ENCODE results near the gene CLEC7A.

Gene CLEC7A

DNA sequence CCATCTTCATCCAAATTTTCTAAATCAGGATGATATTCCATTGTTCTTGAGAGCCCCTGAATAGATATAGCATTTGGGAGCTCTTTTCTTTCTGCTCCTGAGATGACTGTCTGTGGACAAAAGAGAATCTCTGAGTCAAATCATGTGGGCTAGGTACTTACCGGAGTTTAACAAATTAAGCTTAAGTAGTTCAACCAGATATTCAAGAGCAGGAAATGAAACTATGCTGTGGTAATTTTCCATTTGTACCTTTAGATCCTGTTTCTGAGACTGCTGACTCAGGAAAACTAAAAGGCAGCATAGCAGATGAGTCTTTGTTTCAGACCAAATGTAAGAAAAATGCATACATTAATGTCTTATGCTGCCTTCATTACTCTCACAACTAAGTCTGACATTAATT is at the start of gene CLEC7A:
Gene CLEC7A (minus strand): TSS at position 158 of the 400 bp plus-strand sequence. CDS start 117 bp downstream, at position 41.
- no peak for DNase-seq (ENCODE audit: low read depth in 2 of 2)

DNA sequence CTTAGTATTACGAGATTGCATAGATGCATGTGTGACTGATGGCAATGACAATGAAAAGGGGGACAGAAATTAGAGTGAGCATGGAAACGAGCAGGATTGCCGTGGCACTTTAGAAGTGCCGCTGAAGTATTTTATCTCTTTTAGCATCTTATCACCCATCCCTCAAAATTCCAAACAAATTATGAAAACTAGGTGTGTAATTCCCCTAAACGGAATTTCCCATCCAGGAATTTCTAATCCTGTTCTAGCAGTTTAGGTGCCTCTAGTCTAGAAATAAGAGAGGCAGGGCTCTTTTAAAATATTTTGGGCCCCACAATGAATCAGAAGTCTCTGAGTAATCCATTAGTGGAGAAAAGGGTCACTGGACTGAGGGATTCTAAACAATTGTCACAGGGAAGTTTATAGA is 49.8 kb upstream of the CLEC7A start:
- no peak for DNase-seq (ENCODE audit: low read depth in 2 of 2)

DNA sequence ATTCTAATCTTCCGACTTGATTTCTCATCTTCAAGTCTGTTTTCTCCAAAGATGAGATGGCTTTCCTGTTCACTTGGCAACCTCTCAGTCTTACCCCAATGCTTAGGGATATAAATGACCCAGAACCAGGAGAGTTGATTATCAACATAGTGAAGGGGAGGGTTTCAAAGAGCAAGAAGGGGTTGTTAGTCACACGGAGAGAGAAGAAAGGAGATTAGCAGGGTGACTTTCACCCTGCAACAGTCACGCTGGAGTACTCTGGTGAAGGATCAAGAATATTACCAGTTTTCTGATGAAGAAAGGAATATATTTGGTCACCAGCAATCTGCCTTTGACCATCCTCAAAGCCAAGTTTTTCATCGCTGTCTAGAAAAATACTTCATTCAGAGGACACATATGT is 48.8 kb upstream of the CLEC7A start, which contains the start of gene TMEM52B:
Gene TMEM52B (plus strand): TSS at position 212 of the 400 bp plus-strand sequence. CDS start 543 bp downstream, outside the sequence.
- DNase-seq (ENCODE audit: low read depth in 2 of 2): no peak

DNA sequence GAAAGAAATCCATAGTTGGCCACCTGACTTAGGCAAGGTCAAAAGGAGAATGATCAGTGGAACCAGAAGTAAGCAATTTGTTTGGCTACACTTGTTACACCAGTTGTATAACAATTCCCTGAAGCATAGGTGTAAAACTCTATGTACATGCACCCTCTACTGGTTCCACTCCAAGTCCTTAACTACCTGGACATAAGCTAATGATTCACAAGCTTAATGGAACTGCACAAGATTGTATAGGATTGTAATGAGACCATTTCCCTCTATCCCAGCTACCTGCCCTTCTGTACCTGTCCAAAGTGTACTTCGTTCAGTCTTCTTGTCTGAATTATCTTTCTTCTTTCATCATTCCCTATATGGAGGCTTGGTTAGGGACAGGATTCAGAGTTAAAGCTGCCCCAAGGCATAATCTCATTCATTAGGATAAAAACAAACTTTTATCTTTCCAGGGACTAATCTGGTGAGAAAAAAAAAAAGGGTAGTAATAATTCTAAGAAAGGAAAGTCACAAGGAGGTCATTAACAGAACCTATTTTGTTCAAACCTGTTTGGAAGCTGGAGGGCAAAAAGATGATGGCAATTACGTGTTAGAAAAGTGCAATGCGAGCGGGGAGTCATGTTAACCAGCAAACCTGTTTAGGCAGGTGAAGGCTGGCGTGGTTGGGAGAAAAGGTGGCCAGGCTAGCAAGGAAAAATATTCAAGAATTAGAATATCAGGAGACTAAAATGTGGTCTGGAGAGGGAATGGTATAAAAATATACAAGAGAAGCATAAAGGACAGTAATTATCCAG is 46.0 kb upstream of the CLEC7A start:
- no peak for DNase-seq (ENCODE audit: low read depth in 2 of 2)

DNA sequence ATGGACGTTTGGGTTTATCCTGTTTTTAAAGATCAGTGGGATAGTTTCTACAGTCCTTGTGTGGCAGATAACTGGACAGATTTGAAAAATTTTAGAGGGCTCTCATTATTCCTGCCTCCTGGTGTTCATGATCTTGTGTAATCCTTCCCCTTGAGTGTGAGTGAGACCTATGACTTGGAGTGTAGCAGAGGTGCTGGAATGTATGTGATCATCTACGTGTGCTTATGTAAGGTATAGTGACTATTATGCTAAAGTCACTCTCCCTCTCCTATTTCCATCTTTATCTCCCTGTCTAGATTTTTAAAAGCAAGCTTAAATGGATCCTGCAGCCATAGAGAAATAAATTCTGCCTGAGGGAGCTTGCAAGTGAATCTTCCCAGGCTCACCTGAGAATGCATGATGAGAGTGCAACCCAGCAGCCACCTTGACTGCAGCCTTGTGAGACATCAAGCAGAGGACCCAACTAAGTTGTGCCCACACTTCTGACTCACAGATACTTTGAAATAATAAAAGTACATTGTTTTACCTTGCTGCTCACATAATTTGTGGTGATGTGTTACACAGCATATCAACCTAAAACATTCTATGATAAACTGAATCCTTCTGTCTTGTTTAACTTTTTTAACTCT is 45.1 kb upstream of the CLEC7A start:
- DNase-seq (ENCODE audit: low read depth in 2 of 2): no peak

DNA sequence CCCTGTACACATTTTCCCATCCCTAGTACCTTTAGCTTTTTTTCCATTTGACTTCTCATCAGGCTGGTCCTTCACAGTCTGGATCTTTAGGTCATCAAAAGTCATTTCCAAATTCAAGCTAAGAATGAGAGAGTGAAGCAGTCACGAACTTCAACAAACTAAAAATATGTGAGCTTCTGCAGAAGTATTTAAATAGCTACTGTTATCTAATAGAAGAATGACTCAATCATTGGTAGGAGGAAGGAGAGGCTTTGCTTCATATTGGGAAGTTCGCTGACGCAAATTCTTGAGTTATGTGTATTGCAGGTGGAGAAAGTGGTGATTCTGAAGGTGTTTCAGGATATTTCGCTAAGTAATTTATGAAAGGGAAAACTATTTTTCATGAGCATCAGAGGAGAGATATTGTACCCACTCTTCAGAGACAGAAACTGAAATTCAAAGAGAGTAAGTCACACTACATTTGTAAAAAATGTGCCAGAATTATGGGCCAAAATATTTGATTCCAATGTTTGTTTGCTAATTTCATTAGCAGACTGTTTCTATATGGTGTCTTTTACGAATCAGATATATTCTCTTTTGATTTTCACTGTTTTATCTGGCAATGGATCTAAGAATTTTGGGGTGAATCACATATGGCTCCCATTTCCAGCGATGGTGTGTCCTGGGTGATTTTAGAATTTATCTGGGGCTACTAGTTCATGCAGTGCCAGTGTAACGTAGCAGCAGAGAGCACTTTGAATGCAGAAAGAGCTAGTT is 42.2 kb upstream of the CLEC7A start, which contains the start of gene OLR1:
Gene OLR1 (minus strand): TSS at position 160 of the 756 bp plus-strand sequence. CDS start 55 bp downstream, at position 105.
- DNase-seq (ENCODE audit: low read depth in 2 of 2): no peak

DNA sequence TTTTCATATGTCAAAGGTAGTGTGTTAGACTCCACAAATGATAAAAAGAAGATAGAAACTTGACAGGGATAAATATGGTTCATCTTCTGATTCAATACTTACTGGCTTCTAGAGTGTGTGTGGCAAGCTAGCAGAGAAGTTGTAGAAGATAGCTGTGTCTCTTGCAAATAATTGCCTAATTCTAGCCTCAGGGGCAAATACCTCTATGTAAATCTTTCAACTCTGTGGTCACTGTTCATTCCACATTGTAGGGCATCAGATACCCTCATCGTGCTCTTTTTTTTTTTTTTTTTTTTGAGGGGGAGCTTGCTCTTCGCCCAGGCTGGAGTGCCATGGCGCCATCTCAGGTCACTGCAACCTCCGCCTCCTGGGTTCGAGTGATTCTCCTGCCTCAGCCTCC is 40.2 kb upstream of the CLEC7A start:
- DNase-seq (ENCODE audit: low read depth in 2 of 2): no peak

DNA sequence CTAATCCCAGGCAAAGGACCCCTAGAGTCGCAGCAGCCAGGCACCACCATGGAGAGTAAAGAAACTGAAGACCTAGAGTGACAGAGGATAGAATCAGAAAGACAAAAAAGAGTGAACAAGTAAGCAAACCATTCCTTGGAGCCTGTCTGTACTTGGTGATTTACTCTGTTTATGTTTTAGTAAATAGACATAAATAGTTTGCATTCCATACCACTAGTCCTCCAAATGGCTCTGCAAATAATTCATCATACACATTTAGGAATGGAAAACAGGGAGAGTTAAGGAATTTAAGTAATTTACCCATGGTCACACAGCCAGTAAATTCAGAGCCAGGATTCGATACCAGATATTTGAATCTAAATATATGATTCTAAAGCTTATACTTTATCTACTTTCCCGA is 39.1 kb upstream of the CLEC7A start:
- DNase-seq (ENCODE audit: low read depth in 2 of 2): no peak

DNA sequence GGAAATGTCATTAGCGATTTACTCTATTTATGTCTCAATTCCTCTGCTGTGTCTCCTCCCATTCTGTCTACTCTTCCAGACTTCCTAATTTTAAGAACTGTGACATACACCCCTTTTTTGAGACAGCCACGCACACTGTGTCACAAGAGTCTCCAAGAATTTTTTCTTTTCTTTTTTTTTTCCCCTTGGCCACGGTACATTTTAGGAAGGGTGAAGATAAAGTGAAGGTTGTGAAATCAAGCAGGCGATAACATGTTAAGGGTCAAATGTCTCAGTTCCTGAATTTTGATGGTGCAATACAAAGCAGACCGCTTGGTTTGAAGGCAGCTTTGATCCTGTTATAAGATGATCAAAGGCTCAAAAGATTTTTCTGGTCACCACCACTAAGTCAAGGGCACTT is 37.6 kb upstream of the CLEC7A start:
- no peak for DNase-seq (ENCODE audit: low read depth in 2 of 2)

DNA sequence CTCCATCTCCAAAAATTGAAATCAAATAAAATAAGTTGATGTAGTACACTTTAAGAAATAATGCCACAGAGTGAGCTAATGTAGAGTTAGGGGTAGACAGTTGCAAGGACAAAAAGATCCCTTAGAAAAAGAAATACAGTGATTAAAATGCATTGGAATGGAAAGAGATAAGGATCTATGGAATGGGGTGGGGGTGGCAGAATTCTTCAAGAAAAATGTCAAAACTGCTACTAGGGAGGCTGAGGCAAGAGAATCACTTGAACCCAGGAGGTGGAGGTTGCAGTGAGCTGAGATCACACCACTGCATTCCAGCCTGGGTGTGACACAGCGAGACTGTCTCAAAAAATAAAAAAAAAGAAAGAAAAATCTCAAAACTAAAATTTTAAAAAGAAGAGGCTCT is 35.4 kb upstream of the CLEC7A start:
- no peak for DNase-seq (ENCODE audit: low read depth in 2 of 2)

DNA sequence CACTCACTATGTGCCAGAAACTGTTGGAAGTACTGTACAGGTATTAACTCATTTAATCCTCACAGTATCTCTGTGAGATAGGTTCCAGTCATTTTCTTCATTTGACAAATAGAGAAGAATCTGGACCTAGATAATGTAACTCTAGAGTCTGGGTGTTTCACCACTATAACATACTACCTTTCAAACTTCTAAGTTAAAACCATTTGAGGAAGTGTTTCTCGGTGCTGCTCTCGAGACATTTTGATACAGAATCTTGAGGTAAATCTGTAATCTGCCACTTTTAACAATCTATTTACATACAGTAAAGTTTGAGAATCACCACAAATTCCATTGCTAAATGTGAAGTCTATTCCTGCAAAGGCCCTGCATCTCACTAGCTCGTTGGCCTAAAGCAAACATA is 33.1 kb upstream of the CLEC7A start:
- no peak for DNase-seq (ENCODE audit: low read depth in 2 of 2)

DNA sequence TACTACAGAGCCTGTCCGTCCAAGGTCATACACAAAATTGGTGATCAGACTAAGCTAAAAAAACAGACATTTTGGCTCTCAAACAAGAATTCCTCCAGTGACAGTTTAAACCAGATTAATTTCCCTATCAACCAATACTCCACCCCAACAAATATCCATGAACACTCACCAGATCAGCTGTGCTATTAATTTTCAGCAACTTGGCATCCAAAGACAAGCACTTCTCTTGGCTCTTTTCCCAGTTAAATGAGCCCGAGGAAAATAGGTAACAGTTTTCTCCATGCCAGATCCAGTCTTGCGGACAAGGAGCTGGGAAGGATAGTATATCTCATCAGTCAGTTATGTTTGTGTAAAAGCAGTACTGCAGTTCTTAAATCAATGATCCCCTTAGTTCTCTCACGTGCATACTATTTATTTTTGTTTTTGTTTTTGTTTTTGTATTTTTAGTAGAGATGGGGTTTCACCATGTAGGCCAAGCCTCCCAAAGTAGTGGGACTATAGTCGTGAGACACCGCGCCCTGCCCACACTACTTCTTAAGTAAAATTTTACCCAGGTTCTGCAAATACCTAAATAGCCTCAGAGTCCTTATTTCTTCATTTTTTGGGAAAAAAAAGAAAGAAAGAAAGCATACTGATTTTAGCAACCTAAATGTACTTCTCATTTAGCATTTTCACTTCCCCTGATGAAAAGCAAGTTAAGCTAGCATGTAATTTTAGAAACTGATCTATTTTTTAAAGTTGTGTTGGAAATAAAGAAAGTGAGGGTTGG is 30.8 kb upstream of the CLEC7A start:
- no peak for DNase-seq (ENCODE audit: low read depth in 2 of 2)

DNA sequence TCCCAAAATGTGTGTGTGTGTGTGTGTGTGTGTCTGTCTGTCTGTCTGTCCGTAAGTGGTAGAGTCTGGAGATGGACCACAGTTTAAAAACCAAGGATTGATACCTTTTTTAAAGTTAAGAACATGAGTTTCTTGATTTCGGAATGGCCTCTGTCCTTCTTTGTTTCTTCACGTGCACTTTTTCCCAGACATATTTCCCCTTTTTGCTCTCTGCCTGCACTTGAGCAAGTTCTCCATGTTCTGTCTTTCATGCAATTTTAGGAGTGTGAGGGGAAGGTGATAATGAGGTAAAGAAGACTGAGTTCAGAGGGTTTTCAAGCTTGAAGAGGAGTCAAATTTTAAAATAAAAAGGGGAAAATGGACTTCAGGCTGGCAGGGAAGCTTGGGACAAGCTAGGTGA is 29.3 kb upstream of the CLEC7A start:
- no peak for DNase-seq (ENCODE audit: low read depth in 2 of 2)

DNA sequence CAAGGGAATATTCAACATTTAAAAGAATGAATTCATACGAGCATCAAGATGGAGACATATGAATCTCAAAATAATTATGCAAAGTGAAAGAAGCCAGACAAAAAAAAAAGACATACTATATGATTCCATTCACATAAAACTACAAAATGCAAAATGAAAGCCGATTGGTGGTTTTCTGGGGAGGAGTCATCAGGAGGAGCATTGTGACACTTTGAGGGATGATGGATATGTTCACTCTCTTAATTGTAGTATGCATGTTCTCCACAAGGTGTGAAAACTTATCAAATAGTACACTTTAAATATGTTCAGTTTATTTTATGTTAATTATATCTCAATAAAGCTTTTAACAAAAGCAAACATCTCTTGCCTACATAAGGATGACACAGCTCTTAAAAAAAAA is 28.4 kb upstream of the CLEC7A start:
- no peak for DNase-seq (ENCODE audit: low read depth in 2 of 2)

DNA sequence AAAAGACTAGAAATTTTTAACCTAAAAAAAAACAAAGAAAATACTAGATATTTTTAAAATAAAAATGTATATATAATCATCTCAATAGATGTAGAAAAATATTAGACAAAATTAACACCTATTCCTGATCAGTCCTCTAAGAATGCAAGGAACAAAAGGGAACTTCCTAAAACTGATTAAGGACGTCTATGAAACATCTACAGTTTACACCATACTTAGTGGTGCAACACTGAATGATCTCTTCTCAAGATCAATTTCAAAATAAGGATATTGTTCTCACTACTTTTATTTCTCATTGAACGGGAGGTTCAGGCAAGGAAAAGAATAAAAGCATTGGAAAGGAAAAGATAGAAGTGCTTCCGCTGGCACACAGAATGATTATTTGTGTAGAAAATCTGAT is 26.0 kb upstream of the CLEC7A start:
- DNase-seq (ENCODE audit: low read depth in 2 of 2): no peak

DNA sequence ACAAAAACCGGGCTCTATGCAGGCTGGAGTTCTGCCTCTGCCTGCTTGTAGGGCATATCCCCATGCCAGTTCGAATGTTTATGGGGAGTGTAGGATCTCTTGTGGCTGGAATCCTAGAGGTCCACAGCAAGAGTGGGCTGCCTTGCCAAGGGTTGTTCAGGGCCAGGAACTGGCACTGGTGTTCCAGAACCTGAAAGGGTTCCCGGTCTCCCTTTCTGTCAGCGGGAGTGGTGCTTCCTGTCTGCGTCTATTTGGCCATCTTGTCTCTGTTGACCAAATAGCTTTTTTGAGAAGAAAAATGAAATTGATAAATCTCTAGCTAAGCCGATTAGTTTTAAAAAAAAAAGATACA is 24.1 kb upstream of the CLEC7A start:
- DNase-seq (ENCODE audit: low read depth in 2 of 2): no peak

DNA sequence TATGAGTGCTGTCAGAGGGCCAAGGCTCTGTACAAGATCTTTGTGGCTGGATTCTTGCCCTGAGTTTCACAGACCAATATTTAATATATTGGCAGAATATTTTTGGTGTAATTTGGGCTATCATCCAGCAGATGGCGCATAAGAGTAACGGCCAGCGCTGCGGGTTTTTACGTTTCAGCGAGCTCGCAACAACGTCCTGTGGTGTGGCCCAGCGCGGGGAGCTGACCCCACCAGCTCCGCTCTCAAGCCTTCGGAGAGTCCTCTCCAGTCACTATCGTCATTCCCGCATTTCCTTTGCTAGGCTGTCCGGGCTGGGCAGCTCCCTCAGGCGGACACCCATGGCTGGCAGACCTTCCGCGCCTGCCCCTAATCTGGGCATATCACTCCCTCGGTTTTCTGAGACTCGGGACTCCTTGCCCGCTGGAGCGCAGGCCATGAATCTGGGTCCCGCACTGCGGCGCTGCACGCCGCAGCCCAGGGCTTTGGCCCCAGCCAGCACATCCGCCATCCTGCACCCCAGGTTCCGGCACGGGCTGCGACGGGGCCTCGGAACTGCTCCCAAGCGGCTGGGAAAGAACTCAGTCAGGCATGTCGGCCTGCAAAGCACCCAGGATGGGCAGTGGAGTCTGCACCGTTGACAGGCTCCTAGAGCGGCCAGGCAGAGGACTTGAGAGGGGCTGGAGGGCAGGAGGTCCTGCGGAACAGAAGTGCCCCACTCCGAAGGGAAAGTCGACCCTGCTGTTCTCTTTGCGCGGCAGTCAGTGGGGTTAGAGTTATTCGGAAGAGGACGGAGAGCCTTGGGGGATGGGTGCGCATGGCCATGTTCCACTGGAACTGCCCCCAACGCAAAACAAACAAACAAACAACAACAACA is 23.5 kb upstream of the CLEC7A start:
- DNase-seq (ENCODE audit: low read depth in 2 of 2): peak; percentile 14 to 35

DNA sequence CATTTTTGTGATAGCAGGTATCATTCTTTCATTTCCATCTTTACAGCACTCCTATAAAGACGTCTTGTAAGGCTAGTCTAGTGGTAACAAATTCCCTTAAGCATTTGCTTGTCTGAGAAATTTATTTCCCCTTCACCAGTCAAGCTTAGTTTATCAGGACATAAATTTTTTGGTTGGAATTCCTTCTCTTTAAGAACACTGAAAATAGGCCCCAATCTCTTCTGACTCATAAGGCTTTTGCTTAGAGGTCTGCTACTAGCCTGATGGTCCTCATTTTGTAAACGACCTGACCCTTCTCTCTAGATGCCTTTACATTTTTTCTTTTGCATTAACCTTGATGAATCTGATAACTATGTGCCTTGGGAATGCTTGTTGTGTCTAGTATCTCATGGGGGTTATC is 21.6 kb upstream of the CLEC7A start:
- no peak for DNase-seq (ENCODE audit: low read depth in 2 of 2)

DNA sequence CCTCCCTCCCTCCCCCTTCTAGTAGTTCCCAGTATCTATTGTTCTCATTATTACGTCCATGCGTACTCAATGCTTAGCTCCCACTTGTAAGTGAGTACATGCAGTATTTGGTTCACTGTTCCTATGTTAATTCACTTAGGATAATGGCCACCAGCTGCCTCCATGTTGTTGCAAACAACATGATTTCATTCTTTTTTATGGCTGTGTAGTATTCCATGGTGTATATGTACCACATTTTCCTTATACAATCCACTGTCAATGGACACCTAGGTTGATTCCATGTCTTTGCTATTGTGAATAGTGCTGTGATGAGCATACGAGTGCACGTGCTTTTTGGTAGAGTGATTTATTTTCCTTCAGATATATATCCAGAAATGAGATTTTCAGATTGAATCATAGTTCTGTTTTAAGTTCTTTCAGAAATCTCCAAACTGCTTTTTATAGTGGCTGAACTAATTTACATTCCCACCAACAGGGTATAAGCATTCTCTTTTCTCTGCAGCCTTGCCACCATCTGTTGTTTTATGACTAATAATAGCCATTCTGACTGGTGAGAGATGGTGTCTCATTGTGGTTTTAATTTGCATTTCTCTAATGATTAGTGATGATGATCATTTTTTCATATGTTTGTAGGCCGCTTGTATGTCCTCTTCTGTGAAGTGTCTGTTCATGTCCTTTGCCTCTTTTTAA is 17.9 kb upstream of the CLEC7A start:
- DNase-seq (ENCODE audit: low read depth in 2 of 2): no peak

DNA sequence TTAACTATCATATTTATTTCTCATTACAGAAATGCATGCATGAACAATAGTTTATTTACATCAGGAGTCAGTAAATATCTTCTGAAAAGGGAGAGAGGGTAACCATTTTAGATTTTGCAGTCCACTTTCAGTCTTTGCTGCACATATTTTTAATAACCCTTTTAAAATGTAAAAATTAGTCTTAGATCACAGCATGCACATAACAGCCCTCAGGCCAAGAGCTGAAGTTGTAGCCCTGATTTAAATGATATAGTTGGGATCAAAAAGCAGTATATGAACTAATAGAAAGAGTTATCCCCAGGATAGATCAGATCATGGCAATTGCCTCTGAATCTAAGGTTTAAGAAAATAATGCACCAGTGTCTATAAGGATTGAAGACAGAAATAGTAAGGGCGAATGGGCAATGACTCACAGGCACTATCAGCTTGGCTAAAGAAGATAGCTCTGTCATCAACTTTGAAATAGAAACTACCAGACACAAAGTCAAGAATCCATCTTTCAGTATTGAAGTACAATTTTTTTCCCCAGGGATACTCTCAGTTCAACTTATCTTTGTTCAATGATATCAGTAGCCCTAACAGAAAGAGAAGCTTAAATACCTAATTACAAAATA is 13.1 kb upstream of the CLEC7A start:
- no peak for DNase-seq (ENCODE audit: low read depth in 2 of 2)

Measured in stimulated activated CD8-positive, alpha-beta memory T cell treated with anti-CD3 and anti-CD28 coated beads, Interleukin-2, amount 100 ng/mL, for 1 hour (primary cell).